Activated T-helper 1 cell treated with anti-CD3 and anti-CD28 coated beads, Interleukin-12 subunit alpha, Interleukin-12 subunit beta, Interleukin-2, Interleukin-4 antibody, amounts not matched to agents 30 ng/mL and 10 ng/mL and 1 ng/mL, durations not matched to agents 14 hours and 24 hours and 36 hours (primary cell): Measurements from ENCODE around the gene ADGB. TPM values are rescaled to one million over a fixed set of nuclear protein-coding genes. Genes with fewer than 3 reads are reported as not detected.
"Not testable (repeated sequence)": the region's sequence is repeated elsewhere in the genome, so short reads cannot be mapped to it uniquely, and the experiment has no call there.

Source experiments
- DNase-seq: peaks from one replicate; pipeline ENCODE4 v3.0.0; 2021; ENCODE audit warnings: low spot score
- H3K27ac Mint-ChIP-seq: one replicate; pipeline ENCODE4 v1.8.0; 2021; ENCODE audit warnings: mild to moderate bottlenecking, mixed read lengths
- H3K27me3 Mint-ChIP-seq: one replicate; pipeline ENCODE4 v1.8.0; 2022; ENCODE audit warnings: mild to moderate bottlenecking, moderate library complexity, mixed read lengths; ENCODE audit not compliant: insufficient read depth
- H3K36me3 Mint-ChIP-seq: one replicate; pipeline ENCODE4 v1.8.0; 2021; ENCODE audit warnings: low read depth, mixed read lengths
- H3K4me1 Mint-ChIP-seq: one replicate; pipeline ENCODE4 v1.8.0; 2021; ENCODE audit warnings: low read depth, mixed read lengths
- H3K4me3 Mint-ChIP-seq: one replicate; pipeline ENCODE4 v1.8.0; 2021; ENCODE audit warnings: mild to moderate bottlenecking, moderate library complexity, mixed read lengths
- H3K9me3 Mint-ChIP-seq: one replicate; pipeline ENCODE4 v1.8.0; 2021; ENCODE audit warnings: mixed read lengths
- intact Hi-C: fragments of 100-400 bp; cut with micrococcal nuclease; formaldehyde crosslinking; loops from one replicate; pipeline ENCODE4 v1.15.1; 2024
- total RNA-seq: library from RNA; stranded (reverse); gene quantifications from 2 replicates; pipeline ENCODE4 v1.2.3, GENCODE V29; 2022

Gene ADGB
- total RNA-seq, 1 donor from 2014 or later = not detected

DNA sequence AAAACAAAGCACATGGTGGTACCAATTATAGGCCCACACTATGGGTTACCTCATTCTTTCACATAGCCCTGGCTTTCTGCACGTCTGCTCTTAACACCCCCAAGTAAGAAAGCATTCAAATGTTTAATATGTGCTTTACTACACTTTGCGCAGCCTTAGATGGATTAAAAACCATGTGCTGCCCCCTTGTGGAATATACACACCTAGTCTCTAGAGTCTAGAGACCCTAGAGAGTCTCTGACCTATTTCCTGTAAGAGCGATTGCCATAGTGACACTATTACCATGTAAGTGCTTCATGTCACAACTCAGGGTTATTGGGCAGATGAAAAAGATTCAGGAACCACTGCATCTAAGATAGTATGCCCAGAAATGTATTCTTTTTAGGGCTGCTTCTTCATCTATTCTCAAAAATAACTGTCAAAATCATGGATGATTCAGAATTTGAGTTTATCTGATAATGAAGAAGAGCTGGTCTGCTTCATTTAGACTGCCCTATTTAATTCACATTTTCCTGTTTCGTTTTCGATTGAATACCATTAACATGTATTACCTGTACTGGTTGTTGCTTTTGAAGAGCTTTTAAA lies 186.3 kb downstream of the ADGB start:
- peaks cover 13% of the 10 kb centered on the region for H3K27me3 Mint-ChIP-seq
- no peak overlapping the region for H3K4me3 Mint-ChIP-seq
- H3K4me1 Mint-ChIP-seq = peaks cover 11% of the 10 kb centered on the region

DNA sequence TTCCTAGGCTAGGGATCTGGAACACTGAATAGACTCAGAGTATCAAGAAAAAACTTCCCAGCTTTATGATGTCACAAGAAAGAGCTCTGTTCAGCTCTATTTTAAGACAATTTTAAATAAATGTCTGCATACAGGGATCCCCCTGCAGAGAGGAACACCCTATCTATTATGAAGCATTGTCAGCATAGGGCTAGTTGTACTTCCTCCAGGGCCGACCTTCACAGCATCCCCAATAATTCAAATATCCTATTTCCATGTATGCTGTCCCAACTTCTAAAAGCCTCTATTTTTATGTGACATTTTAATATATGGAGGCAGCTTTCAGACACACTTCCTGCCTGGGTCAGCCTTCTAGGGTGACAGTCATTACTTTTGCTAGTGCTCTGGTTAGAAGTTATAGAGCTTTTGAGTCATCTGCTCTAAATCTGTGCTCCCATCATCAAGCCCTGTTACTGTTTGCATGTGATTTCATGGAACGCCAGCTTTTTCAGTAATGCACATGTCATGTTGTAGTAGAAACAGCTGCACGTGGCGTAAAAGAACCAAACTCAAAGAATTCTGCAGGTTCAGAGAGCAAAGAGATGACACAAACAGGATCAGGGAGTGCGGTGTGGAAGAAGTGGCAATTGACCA lies 189.2 kb downstream of the ADGB start:
- H3K4me1 Mint-ChIP-seq = peaks cover 11% of the 10 kb centered on the region
- H3K27me3 Mint-ChIP-seq = peaks cover 13% of the 10 kb centered on the region
- H3K27ac Mint-ChIP-seq = no peak overlapping the region
- peaks cover 7% of the 10 kb centered on the region for H3K9me3 Mint-ChIP-seq
- no peak overlapping the region for H3K4me3 Mint-ChIP-seq
- DNase-seq = no peak
- no peaks in the 10 kb centered on the region for H3K36me3 Mint-ChIP-seq
- intact Hi-C loops = loop anchor here (10.0 kb wide), 1 partner anchor 863 kb away; no protein-coding TSS in a partner anchor

More for the DNA sequence above, 186.3 kb downstream of the ADGB start:
- peak; percentile 8 for DNase-seq
- Mint-ChIP-seq H3K9me3 (no peaks in the 10 kb centered on the region), H3K27ac (no peak overlapping the region), H3K36me3 (no peaks in the 10 kb centered on the region)
- intact Hi-C loops = loop anchor here (2.0 to 10.0 kb wide), 2 partner anchors 14 to 860 kb away; no protein-coding TSS in a partner anchor

DNA sequence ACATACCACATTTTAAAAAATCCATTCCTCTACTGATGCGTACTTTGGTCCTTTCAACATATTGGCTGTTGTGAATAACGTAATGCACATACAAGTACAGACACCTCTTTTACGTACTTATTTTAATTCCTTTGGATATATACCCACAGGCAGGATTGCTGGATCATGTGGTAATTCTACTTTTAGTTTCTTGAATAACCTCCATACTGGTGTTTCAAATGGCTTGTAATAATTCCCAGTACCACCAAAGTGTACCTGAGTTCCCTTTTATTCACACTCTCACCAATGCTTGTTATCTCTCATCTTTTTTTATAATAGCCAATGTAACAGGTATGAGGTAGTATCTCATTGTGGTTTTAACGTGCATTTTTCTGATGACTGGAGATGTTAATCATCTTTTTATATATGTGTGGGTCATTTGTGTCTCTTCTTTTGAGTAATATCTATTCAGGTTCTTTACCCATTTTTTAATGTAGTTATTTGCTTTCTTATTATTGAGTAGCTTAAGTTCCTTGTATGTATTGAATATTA lies 191.9 kb downstream of the ADGB start:
- Mint-ChIP-seq H3K4me3 (no peak overlapping the region), H3K9me3 (peaks cover 13% of the 10 kb centered on the region), H3K27me3 (peaks cover 5% of the 10 kb centered on the region), H3K4me1 (peaks cover 5% of the 10 kb centered on the region), H3K36me3 (no peaks in the 10 kb centered on the region), H3K27ac (no peak overlapping the region)
- intact Hi-C loops = loop anchor here (2.0 kb wide), 1 partner anchor 492 kb away; no protein-coding TSS in a partner anchor
- DNase-seq = no peak

DNA sequence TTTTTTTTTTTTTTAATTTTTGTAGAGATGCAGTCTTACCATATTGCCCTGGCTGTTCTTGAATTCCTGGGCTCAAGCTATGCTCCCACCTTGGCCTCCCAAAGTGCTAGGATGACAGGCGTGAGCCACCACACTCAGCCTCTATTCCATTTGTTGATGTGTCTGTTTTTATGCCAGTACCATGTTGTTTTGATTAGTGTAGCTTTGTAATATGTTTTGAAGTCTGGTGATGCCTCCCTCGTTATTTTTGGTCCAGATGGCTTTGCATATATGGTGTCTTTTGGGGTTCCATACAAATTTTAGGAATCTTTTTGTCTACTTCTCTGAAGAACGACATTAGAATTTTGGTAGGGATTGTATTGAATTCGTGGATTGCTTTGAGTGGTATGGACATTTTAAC lies 193.2 kb downstream of the ADGB start:
- intact Hi-C loops = loop anchor here (2.0 kb wide), 1 partner anchor 491 kb away; no protein-coding TSS in a partner anchor
- H3K4me3 Mint-ChIP-seq = no peak overlapping the region
- peaks cover 7% of the 10 kb centered on the region for H3K27me3 Mint-ChIP-seq
- H3K4me1 Mint-ChIP-seq = peaks cover 5% of the 10 kb centered on the region
- DNase-seq = no peak
- peaks cover 13% of the 10 kb centered on the region for H3K9me3 Mint-ChIP-seq
- no peak overlapping the region for H3K27ac Mint-ChIP-seq
- no peaks in the 10 kb centered on the region for H3K36me3 Mint-ChIP-seq

DNA sequence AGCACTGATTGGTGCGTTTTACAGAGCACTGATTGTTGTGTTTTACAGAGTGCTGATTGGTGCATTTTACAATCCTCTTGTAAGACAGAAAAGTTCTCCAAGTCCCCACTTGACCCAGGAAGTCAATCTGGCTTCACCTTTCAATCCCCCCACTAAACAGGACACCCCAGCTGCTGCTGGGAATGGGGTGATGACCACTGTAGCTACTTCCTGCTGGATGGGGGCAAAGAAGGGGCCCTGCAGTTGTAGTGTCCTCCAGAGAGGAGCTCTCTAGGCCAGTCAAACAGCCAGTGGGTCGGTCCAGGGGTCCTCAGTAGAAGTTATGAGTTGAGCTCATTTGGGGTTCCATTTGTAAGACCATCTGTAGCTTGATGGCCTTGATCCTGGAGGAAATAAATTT lies 194.4 kb downstream of the ADGB start:
- DNase-seq, intact Hi-C loops, H3K27ac Mint-ChIP-seq, H3K27me3 Mint-ChIP-seq, H3K36me3 Mint-ChIP-seq, H3K4me1 Mint-ChIP-seq, H3K4me3 Mint-ChIP-seq: not testable (repeated sequence)
- peaks cover 13% of the 10 kb centered on the region for H3K9me3 Mint-ChIP-seq

DNA sequence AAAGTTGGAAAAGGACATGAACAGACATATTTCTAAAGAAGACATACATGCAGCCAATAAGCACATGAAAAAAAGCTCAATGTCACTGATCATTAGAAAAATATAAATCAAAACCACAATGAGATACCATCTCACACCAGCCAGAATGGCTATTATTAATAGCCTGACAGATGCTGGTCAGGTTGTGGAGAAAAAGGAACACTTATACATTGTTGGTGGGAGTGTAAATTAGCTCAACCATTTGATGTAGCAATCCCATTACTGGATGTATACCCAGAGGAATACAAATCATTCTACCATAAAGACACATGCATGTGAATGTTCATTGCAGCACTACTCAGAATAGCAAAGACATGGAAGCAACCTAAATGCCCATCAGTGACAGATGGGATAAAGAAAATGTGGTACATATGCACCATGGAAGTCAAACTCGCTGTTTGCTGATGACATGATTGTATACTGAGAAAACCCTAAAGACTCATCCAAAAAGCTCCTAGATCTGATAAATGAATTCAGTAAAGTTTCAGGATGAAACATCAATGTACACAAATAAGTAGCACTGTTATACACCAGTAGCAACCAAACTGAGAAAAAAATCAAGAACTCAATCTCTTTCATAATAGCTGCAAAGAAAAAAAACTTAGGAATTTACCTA lies 196.8 kb downstream of the ADGB start:
- peaks cover 5% of the 10 kb centered on the region for H3K27me3 Mint-ChIP-seq
- intact Hi-C loops = no loop called here
- no peaks in the 10 kb centered on the region for H3K4me1 Mint-ChIP-seq
- no peak overlapping the region for H3K27ac Mint-ChIP-seq
- H3K4me3 Mint-ChIP-seq = no peak overlapping the region
- no peak for DNase-seq
- H3K9me3 Mint-ChIP-seq = peaks cover 16% of the 10 kb centered on the region
- no peaks in the 10 kb centered on the region for H3K36me3 Mint-ChIP-seq

DNA sequence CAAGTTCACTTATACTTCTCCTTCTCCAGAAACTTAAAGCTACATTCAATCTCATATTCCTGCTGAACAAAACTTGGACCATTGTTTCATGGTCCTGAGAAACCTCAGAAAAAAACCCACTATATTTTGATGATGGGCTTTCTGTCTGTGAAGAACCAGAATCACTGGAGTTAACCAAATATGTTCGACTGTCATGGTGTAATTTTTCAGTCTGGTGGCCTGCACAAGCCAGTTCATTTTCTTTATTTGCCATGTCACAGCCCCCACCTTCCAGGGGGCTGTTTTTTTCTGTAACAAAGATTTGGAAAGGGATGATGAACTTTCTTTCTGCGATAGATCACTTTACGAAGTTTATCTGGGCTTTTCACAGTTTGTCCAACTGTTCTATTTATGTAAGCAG lies 204.4 kb downstream of the ADGB start:
- H3K27me3 Mint-ChIP-seq, H3K9me3 Mint-ChIP-seq, H3K27ac Mint-ChIP-seq, intact Hi-C loops, DNase-seq, H3K4me1 Mint-ChIP-seq, H3K36me3 Mint-ChIP-seq, H3K4me3 Mint-ChIP-seq: not testable (repeated sequence)

DNA sequence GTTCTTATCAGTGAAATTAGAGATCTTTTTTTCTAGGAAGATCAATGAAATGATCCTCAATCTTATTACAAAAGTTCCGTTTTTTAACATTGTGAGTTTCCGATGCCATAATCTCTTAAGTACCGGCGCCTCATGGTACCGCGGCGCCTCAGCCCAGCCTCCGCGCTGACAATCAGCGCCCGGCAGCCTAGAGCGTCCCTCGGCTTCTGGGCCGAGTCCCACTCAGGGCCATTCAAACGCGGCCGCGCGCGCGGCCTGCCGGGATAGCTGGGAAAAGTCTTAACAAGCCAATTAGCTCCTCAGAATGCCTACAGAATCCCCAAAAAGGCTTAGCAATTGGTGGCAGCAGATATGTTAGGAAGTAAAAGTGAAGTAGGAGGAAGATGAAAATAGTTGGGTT lies 204.8 kb downstream of the ADGB start:
- Mint-ChIP-seq H3K27ac (no peak overlapping the region), H3K36me3 (no peaks in the 10 kb centered on the region), H3K4me3 (no peak overlapping the region), H3K27me3 (no peaks in the 10 kb centered on the region), H3K4me1 (no peaks in the 10 kb centered on the region), H3K9me3 (peaks cover 3% of the 10 kb centered on the region)
- intact Hi-C loops = no loop called here
- no peak for DNase-seq

DNA sequence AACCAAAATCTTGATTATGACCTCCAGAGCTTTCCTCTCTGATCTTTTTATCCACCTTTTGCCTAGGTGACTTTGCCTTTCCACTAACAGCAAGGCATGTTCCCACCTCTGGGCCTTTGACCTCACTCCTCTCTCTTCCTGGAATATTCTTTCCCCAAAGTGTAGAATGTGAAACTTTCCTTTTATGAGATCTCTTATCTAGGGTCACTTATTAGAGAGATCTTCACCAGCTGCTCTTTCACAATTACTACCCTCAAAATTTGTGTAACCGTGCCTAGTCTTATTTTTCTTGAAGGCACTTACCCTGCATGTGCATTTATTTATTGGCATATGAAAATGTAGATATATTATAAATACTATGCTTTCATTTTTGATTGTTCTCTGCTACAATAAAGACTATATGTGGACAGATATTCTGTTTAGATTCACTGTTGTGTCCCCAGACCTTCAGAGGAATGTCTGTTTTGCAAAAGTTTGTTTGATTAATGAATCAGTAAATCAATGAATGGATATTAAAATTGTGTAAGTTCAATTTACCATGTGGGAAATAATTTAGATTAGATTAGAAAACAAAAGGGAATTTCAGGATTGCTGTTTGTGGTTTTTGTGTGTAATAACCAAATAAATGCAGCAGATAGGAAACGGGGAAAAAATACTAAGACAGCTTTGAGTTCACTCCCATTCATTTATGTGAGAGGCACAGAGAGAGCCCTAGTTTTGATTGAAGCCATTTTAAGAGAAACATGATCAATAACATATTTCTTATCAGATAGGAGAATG lies 207.0 kb downstream of the ADGB start:
- no peak for DNase-seq
- no peaks in the 10 kb centered on the region for H3K27me3 Mint-ChIP-seq
- H3K4me3 Mint-ChIP-seq = no peak overlapping the region
- H3K4me1 Mint-ChIP-seq = no peaks in the 10 kb centered on the region
- intact Hi-C loops = no loop called here
- H3K9me3 Mint-ChIP-seq = no peaks in the 10 kb centered on the region
- H3K36me3 Mint-ChIP-seq = no peaks in the 10 kb centered on the region
- no peak overlapping the region for H3K27ac Mint-ChIP-seq

DNA sequence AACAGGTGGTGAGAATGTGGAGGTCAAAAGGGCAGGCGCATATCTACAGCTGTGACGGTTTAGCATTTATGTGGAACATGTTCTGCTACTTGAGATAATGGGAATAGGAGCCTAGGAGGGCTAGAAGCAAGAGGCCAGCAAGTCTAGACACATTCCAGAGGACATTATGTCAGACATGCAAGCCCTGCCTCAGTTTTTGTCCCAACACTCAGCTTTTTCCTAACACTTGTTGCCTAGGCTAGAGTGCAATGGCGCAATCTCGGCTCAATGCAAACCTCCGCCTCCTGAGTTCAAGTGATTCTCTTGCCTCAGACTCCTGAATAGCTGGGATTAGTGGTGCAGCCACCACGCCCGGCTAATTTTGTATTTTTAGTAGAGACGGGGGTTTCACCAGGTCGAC lies 210.2 kb downstream of the ADGB start:
- H3K27me3 Mint-ChIP-seq, H3K27ac Mint-ChIP-seq, H3K36me3 Mint-ChIP-seq, DNase-seq, intact Hi-C loops, H3K4me3 Mint-ChIP-seq, H3K4me1 Mint-ChIP-seq, H3K9me3 Mint-ChIP-seq: not testable (repeated sequence)

DNA sequence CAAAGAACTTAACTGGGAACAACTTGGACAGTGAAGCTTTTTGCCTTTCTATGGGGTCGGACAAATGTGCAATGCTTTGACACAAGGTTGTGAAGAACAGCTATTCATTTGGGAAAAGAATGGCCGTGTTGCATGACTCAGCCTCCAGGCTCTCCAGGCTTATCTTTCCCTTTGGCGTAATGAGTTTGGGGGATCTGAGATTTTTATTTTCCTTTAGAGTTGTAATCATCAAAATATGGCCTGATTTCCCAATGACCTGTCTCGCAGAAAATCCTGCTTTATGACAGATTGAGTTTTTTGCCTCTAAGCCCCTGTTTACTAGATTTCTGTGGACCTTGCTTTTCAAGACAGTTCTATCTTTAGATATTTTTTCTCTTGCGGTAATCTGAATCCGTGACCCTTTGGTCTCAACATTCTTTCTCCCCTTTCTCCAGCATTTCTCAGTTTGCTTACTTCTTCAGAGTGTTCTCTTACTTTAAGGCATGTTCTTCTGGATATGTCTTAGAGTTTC lies 214.1 kb downstream of the ADGB start:
- H3K36me3 Mint-ChIP-seq, H3K4me1 Mint-ChIP-seq, DNase-seq, intact Hi-C loops, H3K4me3 Mint-ChIP-seq, H3K9me3 Mint-ChIP-seq, H3K27ac Mint-ChIP-seq: not testable (repeated sequence)
- H3K27me3 Mint-ChIP-seq = peaks cover 10% of the 10 kb centered on the region

DNA sequence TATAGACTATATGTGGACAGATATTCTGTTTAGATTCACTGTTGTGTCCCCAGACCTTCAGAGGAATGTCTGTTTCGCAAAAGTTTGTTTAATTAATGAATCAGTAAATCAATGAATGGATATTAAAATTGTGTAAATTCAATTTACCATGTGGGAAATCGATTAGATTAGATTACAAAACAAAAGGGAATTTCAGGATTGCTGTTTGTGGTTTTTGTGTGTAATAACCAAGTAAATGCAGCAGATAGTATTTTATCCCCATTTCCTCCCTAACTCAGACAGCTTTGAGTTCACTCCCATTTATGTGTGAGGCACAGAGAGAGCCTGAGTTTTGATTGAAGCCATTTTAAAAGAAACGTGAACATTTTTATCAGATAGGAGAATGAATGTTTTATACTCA lies 214.8 kb downstream of the ADGB start:
- DNase-seq = no peak
- peaks cover 10% of the 10 kb centered on the region for H3K27me3 Mint-ChIP-seq
- H3K9me3 Mint-ChIP-seq = no peaks in the 10 kb centered on the region
- intact Hi-C loops = no loop called here
- H3K4me3 Mint-ChIP-seq = no peak overlapping the region
- no peaks in the 10 kb centered on the region for H3K36me3 Mint-ChIP-seq
- no peaks in the 10 kb centered on the region for H3K4me1 Mint-ChIP-seq
- H3K27ac Mint-ChIP-seq = no peak overlapping the region
